SK-N-SH treated with all-trans-retinoic acid at 6 μM for 48 hours (cell line): Measurements from ENCODE around the gene PLD3.

Experiments used
- ATAC-seq: fragments of 200-7000 bp; cut with Tn5 transposase; 3 replicates; pipeline ENCODE4 v1.9.1; 2020; ENCODE audit warnings: mild to moderate bottlenecking, moderate library complexity
- ARNTL ChIP-seq: fragments of 450-650 bp; formaldehyde crosslinking; IDR thresholded peaks from 2 replicates; pipeline ENCODE4 v1.5.0; 2020; ENCODE audit warnings: low read depth, mild to moderate bottlenecking, moderate library complexity, borderline replicate concordance
- CSDC2 ChIP-seq: fragments of 250-450 bp; sonication (Bioruptor Pico); IDR thresholded peaks from 2 replicates; pipeline ENCODE4 v1.5.0; 2020; ENCODE audit warnings: mild to moderate bottlenecking, moderate library complexity
- ESRRG ChIP-seq: fragments of 250-450 bp; sonication (Bioruptor Pico); IDR thresholded peaks from 2 replicates; pipeline ENCODE4 v1.6.1; 2021; ENCODE audit warnings: mild to moderate bottlenecking
- GLIS3 ChIP-seq: fragments of 250-450 bp; sonication (Bioruptor Pico); IDR thresholded peaks from 2 replicates; pipeline ENCODE4 v1.5.0; 2020; ENCODE audit warnings: mild to moderate bottlenecking, moderate library complexity
- ISL1 ChIP-seq: fragments of 250-450 bp; sonication (Bioruptor Pico); IDR thresholded peaks from 2 replicates; pipeline ENCODE4 v2.1.2; 2022; ENCODE audit warnings: mild to moderate bottlenecking, moderate library complexity
- OSR1 ChIP-seq: fragments of 250-450 bp; sonication (Bioruptor Pico); IDR thresholded peaks from 2 replicates; pipeline ENCODE4 v1.8.0; 2022; ENCODE audit warnings: moderate library complexity, mild to moderate bottlenecking, inconsistent platforms
- PPARA ChIP-seq: fragments of 250-450 bp; sonication (Bioruptor Pico); IDR thresholded peaks from 2 replicates; pipeline ENCODE4 v1.5.0; 2020; ENCODE audit warnings: mild to moderate bottlenecking, borderline replicate concordance
- RARB ChIP-seq: fragments of 250-450 bp; sonication (Bioruptor Pico); IDR thresholded peaks from 2 replicates; pipeline ENCODE4 v1.8.0; 2021; ENCODE audit warnings: mild to moderate bottlenecking, moderate library complexity
- TCF4 ChIP-seq: fragments of 250-450 bp; sonication (Bioruptor Pico); IDR thresholded peaks from 2 replicates; pipeline ENCODE4 v1.8.0; 2021; ENCODE audit warnings: mild to moderate bottlenecking, moderate library complexity, borderline replicate concordance
- TOX ChIP-seq: fragments of 250-450 bp; sonication (Bioruptor Pico); IDR thresholded peaks from 2 replicates; pipeline ENCODE4 v1.8.0; 2021; ENCODE audit warnings: mild to moderate bottlenecking, moderate library complexity, borderline replicate concordance
- ZC3H10 ChIP-seq: fragments of 250-450 bp; sonication (Bioruptor Pico); IDR thresholded peaks from 2 replicates; pipeline ENCODE4 v1.5.1; 2021; ENCODE audit warnings: mild to moderate bottlenecking, moderate library complexity
- ZFP3 ChIP-seq: fragments of 250-450 bp; sonication (Bioruptor Pico); IDR thresholded peaks from 2 replicates; pipeline ENCODE4 v1.5.0; 2020; ENCODE audit warnings: mild to moderate bottlenecking, moderate library complexity
- ZFP30 ChIP-seq: fragments of 450-650 bp; formaldehyde crosslinking; IDR thresholded peaks from 2 replicates; pipeline ENCODE4 v1.5.0; 2022; ENCODE audit warnings: mild to moderate bottlenecking, moderate library complexity
- ZNF565 ChIP-seq: fragments of 450-650 bp; formaldehyde crosslinking; conservative IDR thresholded peaks from 2 replicates; pipeline ENCODE4 v1.5.0; 2020; ENCODE audit warnings: low read depth, mild to moderate bottlenecking, moderate library complexity
- ZNF70 ChIP-seq: fragments of 450-650 bp; formaldehyde crosslinking; IDR thresholded peaks from 2 replicates; pipeline ENCODE4 v1.5.0; 2020; ENCODE audit warnings: mild to moderate bottlenecking, moderate library complexity
- ZNF8 ChIP-seq: fragments of 450-650 bp; formaldehyde crosslinking; IDR thresholded peaks from 2 replicates; pipeline ENCODE4 v1.5.0; 2020; ENCODE audit warnings: mild to moderate bottlenecking, moderate library complexity
- TF ChIP-seq, protein P1 (sequence below): fragments of 250-450 bp; sonication (Bioruptor Pico); IDR thresholded peaks from 2 replicates; pipeline ENCODE4 v1.5.0; 2020; ENCODE audit warnings: mild to moderate bottlenecking, moderate library complexity
- TF ChIP-seq, protein P2 (sequence below): fragments of 250-450 bp; sonication (Bioruptor Pico); IDR thresholded peaks from 2 replicates; pipeline ENCODE4 v1.8.0; 2020; ENCODE audit warnings: mild to moderate bottlenecking, moderate library complexity, borderline replicate concordance
- TF ChIP-seq, protein P3 (sequence below): fragments of 250-450 bp; sonication (Bioruptor Pico); IDR thresholded peaks from 2 replicates; pipeline ENCODE4 v1.5.1; 2020; ENCODE audit warnings: low read depth, mild to moderate bottlenecking, moderate library complexity
- TF ChIP-seq, protein P4 (sequence below): fragments of 250-450 bp; sonication (Bioruptor Pico); IDR thresholded peaks from 2 replicates; pipeline ENCODE4 v1.5.1; 2021; ENCODE audit warnings: mild to moderate bottlenecking, moderate library complexity

Gene PLD3

DNA sequence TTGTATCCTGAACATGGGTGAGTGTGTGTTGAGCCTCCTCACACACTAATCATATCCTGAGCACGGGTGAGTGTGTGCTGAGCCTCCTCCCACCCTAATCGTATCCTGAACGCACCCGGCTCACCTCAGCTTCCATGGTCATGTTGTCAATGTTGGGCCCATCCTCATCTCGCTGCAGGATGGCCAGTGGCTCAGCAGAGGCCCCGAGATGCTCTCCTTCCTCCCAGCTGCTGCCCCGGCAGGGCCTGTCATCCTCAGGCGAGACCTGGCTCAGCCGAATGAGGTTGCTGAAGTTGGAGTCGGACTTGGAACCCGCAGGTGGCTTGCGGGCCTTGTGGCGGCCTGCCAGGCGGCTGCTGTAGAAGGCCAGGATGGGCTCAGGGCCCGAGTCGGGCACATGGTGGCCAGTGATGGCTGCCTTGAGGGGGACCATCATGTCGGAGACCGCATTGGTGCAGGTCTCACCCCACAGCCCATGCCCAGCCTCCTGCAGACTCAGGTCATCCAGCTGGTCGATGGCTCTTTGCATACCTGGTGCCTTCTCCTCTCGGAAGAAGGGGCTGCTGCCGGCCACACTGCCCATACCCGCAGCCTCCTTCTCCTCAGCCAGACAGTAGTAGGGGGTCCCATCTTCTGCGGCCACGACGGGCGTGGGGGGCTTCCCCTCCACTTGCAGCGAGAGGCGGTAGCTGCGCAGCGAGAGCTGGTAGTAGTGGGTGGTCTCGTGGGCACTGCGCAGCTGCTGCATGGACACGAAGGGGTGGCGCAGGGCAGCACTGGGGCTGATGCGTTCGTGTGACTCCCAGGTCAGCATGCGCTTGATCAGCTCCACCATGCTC lies 31.9 kb downstream of the PLD3 start:
- TF ChIP-seq, protein P1, sequence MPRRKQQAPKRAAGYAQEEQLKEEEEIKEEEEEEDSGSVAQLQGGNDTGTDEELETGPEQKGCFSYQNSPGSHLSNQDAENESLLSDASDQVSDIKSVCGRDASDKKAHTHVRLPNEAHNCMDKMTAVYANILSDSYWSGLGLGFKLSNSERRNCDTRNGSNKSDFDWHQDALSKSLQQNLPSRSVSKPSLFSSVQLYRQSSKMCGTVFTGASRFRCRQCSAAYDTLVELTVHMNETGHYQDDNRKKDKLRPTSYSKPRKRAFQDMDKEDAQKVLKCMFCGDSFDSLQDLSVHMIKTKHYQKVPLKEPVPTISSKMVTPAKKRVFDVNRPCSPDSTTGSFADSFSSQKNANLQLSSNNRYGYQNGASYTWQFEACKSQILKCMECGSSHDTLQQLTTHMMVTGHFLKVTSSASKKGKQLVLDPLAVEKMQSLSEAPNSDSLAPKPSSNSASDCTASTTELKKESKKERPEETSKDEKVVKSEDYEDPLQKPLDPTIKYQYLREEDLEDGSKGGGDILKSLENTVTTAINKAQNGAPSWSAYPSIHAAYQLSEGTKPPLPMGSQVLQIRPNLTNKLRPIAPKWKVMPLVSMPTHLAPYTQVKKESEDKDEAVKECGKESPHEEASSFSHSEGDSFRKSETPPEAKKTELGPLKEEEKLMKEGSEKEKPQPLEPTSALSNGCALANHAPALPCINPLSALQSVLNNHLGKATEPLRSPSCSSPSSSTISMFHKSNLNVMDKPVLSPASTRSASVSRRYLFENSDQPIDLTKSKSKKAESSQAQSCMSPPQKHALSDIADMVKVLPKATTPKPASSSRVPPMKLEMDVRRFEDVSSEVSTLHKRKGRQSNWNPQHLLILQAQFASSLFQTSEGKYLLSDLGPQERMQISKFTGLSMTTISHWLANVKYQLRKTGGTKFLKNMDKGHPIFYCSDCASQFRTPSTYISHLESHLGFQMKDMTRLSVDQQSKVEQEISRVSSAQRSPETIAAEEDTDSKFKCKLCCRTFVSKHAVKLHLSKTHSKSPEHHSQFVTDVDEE (CRISPR knock-in tag): no peak
- TF ChIP-seq, protein P2, sequence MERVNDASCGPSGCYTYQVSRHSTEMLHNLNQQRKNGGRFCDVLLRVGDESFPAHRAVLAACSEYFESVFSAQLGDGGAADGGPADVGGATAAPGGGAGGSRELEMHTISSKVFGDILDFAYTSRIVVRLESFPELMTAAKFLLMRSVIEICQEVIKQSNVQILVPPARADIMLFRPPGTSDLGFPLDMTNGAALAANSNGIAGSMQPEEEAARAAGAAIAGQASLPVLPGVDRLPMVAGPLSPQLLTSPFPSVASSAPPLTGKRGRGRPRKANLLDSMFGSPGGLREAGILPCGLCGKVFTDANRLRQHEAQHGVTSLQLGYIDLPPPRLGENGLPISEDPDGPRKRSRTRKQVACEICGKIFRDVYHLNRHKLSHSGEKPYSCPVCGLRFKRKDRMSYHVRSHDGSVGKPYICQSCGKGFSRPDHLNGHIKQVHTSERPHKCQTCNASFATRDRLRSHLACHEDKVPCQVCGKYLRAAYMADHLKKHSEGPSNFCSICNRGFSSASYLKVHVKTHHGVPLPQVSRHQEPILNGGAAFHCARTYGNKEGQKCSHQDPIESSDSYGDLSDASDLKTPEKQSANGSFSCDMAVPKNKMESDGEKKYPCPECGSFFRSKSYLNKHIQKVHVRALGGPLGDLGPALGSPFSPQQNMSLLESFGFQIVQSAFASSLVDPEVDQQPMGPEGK: no peak
- TF ChIP-seq, protein P3, sequence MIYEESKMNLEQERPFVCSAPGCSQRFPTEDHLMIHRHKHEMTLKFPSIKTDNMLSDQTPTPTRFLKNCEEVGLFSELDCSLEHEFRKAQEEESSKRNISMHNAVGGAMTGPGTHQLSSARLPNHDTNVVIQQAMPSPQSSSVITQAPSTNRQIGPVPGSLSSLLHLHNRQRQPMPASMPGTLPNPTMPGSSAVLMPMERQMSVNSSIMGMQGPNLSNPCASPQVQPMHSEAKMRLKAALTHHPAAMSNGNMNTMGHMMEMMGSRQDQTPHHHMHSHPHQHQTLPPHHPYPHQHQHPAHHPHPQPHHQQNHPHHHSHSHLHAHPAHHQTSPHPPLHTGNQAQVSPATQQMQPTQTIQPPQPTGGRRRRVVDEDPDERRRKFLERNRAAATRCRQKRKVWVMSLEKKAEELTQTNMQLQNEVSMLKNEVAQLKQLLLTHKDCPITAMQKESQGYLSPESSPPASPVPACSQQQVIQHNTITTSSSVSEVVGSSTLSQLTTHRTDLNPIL: no peak
- TF ChIP-seq ZFP30 (CRISPR knock-in tag) (no peak), ARNTL (CRISPR knock-in tag) (no peak), ZNF70 (CRISPR knock-in tag) (no peak), PPARA (no peak), ZNF8 (CRISPR knock-in tag) (no peak)
- TF ChIP-seq, protein P4, sequence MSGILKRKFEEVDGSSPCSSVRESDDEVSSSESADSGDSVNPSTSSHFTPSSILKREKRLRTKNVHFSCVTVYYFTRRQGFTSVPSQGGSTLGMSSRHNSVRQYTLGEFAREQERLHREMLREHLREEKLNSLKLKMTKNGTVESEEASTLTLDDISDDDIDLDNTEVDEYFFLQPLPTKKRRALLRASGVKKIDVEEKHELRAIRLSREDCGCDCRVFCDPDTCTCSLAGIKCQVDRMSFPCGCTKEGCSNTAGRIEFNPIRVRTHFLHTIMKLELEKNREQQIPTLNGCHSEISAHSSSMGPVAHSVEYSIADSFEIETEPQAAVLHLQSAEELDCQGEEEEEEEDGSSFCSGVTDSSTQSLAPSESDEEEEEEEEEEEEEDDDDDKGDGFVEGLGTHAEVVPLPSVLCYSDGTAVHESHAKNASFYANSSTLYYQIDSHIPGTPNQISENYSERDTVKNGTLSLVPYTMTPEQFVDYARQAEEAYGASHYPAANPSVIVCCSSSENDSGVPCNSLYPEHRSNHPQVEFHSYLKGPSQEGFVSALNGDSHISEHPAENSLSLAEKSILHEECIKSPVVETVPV (CRISPR knock-in tag): no peak
- ATAC-seq: no peak

DNA sequence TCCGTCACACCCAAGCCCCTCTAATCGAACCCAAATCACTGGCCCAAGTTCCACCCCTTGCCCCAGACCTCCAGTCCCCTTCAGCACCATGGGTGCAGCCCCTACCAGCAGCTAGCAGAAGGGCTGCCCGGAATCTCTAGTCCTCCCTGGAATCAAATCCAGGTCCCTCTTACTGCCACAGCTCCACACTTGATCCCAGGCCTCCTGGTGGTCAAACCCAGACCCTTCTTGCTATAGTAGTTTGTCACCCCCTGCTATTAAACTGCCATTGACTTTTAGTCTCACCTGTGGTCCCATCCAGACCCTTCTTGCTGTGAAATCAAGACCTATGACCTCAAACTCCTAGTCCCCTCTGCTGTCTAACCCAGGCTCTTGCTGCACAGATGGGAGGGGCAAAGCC lies 32.8 kb downstream of the PLD3 start:
- TF ChIP-seq ISL1 (CRISPR knock-in tag) (no peak), OSR1 (CRISPR knock-in tag) (no peak), GLIS3 (CRISPR knock-in tag) (no peak), ZC3H10 (CRISPR knock-in tag) (no peak), ZNF8 (CRISPR knock-in tag) (no peak), ZNF565 (CRISPR knock-in tag) (no peak), PPARA (no peak), TCF4 (CRISPR knock-in tag) (no peak), RARB (CRISPR knock-in tag) (no peak), TOX (no peak), ZFP30 (CRISPR knock-in tag) (no peak), ESRRG (CRISPR knock-in tag) (no peak), ZFP3 (CRISPR knock-in tag) (no peak), CSDC2 (no peak)
- TF ChIP-seq, protein P3: no peak
- TF ChIP-seq, protein P4 (CRISPR knock-in tag): no peak
- TF ChIP-seq, protein P2: no peak
- TF ChIP-seq, protein P1 (CRISPR knock-in tag): no peak
- TF ChIP-seq, all 23 proteins: peak for 0
- ATAC-seq: peak; percentile 17; the same call in 1 of the 3 replicates
